DMS 273 (cell line): ENCODE measurements around the gene MYO1E.
"Not testable (repeated sequence)": the region's sequence is repeated elsewhere in the genome, so short reads cannot be mapped to it uniquely, and the experiment has no call there.

ENCODE experiments used
- DNase-seq: peaks from one replicate; lab custom pipeline; 2025; ENCODE audit not compliant: unreplicated experiment; lab: John Stamatoyannopoulos, UW

Gene MYO1E

DNA sequence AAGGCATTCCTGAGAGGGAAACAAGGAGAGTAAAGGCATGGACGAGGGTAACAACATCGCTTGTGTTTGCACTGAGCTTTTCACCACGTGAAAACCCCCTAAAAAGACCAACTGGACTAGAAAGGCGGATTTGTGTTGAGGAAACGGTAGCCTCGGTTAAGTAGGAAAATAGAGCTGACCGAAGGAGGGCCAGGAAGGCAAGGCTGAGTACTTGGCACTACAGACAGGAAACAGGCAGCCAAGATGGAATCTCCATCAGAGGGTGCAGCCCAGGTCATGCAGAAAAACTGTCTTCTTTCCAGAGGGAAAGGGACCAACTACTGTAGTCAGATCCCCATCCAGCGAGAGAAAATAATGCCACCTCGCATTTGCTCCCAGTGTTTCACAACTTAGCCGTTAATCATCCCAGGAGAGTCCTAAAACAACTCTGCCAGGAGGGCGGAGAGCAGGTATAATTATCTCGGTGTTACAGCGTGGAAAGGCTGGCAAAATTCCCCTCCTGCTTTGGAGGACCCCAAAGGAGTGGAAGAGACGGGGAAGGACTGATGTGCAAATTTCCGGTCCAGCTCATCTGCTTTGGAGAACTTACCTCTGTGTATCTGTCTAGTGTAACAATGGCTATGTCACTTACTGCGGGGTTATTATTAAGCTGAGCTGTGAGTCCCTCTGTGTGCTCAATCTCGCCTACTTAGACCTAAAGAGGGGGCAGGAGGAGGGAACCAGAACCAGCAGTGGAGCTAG is 77.2 kb downstream of the MYO1E start:
- DNase-seq = no peak

DNA sequence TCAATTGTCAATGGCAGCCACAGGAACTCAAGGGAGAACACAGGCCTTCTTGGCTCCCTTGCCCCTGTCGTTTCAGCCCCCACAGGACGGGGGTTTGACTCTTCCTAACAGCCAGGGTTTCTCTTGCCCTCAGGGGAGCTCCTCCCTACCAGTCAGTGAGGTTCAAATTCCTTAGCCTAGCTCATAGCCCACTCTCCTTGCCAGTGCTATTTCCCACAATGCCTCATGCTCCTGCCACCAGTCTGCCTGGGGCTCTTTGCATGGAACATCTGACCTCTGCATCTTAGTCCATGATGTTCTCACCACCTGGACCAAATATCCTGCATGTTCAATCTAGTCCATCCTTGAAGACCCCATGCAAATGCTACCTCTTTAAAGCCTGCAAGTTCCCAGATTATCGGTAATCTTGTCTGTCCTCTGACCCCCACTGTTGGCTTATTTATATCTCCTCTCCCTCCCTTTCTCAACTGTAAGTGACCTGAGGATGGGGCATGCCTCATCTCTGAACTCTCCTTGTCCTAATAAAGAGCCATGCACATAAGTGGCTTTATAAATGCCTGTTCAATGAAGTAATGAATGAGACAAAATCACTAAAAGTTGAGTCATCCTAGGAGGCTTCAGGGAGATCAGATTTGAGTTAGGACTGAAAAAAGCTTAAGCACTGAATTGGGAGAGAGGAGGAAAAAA is 78.0 kb downstream of the MYO1E start:
- DNase-seq = no peak

DNA sequence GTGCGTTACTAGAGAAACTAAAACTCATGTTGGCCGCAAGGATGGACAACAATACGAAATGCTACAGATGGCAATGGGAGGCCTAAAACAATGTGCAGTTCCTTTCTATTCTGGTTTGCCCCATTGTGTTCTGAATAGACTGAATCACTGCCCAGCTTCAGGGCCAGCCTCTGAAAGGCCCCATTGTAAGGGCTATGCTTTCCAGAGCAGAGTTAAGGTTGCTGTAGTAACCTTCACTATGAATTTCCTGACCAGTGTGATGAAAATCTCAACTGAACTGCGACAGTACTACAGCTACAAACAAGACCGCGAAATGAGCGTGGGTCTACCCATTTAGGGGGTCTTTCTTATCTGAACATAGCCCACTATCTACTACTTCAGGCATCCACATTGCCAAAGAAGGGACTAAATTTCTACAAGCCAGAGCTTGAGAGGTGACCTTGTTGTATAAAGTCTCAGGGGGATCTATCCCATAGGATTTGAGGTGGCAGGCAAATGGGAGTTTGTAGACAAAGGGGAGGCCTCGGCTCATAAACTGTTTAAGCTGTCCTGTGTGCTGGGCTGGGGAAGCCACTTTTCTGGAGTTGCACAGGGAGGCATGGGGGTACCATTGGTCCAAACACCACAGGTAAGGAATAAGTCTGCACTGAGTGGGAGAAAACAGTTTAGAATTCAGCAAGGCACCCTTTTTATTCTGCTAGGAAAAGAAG is 80.1 kb downstream of the MYO1E start:
- no peak for DNase-seq

DNA sequence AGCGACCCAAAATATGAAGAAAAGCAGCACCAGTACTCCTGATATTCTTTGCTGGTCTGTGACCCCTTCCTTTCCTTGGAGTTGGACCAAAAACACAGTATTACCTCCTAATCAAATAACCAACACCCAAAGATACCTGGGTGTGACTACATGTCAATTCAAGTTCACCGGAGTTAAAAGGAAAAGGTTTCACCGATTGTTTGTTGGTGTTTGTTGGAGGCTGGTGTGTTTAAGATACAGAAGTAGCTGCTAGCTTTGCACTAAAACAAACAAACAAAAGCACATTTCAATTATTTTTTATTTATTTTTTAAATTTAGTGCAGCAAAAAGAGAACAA is 81.5 kb downstream of the MYO1E start:
- DNase-seq = no peak

DNA sequence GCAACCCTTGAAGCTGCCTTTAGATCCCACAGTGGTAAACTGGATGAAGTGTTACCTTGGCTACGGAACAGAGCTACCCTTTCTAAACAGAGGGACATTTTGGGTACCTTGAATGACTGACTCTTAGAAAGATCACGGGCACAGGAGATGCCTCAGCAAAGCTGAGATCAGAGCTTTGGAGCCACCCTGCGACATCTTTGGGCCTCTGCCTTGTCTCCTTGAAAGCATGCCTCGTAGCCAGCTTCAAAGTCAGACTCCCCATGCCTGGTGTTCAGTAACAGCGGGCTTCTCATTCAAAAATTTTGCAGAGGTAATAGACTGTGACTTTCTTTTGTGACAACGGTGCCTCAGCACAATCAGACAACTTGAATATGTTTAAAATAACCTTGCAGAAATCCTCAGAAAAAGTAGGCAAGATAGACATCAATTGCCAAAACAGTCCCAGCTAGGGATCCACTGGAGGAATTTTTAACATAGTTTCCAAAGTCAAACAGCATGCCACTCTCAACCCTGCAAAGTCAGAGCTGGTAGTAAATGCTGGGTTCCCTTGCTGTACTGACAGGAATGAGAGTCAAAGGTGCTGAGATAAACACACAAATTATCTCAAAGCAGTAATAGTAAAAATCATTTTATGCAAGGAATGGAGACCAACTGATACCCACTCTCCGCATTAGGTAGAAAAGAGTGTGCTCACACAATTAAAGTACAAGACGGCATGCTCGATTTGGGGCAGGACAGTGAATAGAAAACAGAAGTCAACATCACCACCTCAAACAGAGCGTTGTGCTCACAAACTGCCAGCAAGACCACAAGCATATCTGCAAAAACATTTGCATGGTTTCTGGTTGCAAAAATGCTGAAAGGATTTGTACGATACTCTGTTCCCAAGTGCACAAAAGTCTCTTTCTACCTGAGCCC is 82.1 kb downstream of the MYO1E start:
- no peak for DNase-seq

DNA sequence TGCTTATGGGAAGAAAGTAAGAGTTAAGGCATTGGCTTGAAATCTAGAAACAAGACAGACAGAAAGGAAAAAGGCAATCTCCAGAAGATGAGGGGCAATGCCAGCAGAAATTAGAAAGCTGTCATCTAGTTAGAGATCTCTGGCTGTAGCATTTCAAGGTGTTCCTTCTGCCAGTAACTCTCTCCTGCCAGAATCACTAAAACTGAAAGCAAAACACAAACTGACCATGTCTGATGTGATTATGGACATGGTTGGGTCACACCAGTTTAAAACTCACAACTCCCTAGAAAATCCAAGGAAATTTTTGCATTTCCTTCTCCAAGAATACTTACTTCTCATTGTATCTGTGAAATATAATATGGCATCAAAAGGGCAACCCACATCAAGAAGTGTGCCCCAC is 83.1 kb downstream of the MYO1E start:
- no peak for DNase-seq

DNA sequence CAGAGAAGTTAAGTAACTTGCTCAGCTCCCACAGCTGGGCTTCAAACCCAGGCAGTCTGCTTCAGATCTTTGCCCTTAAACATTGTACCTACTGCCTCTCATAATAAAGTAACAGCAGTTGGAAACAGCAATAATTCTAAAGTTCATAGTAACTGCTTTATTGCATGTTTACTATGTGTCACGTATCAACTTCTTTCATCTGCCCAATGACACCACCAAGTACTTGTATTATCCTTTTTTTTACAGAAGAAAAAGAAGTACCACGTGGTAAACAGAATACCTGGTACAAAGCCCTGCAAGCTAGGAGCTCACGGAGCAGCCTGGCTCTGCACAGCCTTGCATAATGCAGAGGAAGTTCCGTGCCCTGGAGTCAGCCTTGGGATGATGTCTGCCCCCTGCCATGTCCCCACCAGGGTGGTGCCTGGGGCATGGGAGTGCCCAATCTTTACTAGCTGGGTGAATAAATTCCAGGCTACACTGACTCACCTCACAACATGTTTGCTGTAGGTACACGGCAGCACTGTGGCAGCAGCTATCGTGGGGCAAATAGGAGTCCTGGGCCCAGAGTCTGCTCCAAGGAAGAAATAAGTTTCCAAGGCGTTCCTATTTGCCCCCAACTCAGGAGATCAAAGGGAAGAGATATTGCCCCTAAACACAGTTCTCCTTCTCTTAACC is 88.8 kb downstream of the MYO1E start:
- no peak for DNase-seq

DNA sequence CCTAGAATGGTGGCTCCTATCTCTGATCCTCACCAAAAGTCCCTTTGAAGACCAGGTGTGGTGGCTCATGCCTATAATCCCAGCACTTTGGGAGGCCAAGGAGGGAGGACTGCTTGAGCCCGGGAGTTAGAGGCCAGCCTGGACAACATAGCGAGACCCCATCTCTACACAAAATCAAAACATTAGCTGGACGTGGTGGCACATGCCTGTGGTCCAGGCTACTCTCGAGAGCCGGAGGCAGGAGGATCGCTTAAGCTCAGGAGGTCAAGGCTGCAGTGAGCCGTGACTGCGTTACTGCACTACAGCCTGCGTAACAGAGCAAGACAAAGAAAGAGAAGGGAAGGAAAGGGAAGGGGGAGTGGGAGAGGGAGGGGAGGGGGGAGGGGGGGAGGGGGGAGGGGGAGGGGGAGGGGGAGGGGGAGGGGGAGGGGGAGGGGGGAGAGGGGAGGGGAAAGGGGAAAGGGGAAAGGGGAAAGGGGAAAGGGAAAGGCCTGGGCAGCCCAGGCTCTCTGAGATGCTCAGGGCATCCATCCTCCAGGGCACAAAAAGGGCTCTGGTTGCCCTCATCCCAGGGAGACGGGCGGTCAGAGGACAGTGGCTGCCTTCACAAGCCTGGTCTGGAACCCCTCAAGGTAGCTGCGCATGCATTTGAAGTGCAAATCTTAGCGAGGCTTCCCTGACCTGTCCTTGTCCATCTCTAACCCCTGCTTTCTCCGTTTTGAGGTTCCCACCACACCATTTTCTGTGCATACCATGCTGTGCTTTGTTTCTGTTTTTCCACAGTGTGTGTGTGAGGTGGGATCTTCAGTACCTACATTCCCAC is 89.9 kb downstream of the MYO1E start:
- no peak for DNase-seq

DNA sequence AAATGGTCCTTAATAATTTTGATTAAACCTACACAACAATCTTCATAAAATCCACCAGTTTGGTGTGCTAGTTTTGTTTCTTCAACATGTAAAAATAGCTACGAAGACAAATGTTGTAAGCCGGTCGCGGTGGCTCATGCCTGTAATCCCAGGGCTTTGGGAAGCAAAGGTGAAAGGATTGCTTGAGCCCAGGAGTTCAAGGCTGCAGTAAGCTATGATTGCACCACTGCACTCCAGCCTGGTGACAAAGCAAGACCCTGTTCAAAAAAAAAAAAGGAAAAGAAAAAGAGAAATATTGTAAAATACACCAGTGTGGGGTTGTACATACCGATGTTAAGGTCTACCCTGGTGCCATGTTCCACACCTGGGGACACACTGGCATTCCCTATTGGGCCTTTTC is 91.0 kb downstream of the MYO1E start:
- DNase-seq = no peak

DNA sequence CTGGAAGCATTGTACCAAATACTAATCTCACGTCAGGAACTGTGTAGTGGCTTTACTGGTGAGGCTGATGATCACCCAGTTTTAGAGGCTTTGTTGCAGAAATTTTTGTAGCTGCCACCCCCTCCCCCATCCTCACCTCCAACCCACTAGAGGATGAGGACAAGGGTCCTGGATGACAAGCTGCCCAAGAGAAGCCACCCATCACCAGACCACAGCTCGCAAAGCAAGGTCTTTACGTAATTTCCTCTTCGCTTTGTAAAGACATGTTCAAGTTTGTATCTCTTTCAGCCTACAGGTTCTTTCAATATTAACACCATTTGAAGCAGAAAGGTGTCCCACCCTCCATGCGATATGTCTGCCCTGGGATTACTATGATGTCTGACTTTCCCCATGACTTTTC is 91.8 kb downstream of the MYO1E start:
- DNase-seq = no peak

DNA sequence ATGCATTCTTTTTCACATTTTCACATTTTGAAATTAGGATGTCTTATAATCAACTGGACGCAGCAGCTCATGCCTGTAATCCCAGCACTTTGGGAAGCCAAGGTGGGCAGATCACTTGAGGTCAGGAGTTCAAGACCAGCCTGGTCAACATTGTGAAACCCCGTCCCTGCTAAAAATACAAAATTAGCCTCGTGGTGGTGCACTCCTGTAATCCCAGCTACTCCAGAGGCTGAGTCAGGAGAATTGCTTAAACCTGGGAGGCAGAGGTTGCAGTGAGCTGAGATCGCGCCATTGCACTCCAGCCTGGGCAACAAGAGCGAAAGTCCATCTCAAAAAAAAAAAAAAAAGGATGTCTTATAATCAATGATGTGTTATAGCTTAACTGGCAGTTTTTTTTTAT is 92.4 kb downstream of the MYO1E start:
- not testable (repeated sequence) for DNase-seq

DNA sequence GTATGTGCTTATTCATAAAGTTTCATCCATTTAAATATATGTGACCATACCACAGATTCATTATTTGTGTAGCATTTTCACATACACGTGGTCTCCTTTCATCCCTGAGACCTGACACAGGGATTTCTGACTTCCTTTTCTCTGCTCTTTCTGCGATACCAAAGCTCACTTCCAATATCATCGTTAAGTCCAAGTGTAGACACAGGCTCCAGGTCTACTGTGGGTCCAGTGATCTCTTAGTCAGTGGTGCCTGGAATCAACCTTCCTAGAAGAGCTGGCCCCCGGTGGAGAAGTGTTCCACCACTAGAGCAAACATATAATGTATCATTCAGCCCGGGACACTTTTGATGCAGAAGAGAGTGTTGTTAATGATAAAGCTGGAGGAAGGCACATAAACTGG is 93.6 kb downstream of the MYO1E start:
- no peak for DNase-seq

DNA sequence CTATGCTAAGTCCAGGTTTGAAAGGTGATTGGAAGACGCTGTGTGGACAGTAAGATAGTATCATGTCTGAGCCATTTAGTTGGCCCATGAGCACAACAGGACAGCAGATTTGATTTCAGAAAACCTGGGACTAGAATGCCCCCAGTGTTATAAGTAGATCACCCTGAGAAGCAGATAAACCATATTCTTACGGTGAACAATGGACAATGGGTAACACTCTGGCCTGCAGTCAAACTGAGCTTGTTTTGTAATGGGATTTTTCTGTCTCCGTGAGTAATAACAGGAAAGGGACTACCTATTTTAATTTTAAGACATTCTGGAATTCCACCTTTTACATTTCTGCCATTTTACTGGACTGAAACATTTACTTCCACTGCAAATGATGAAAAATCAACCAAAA is 94.6 kb downstream of the MYO1E start:
- DNase-seq = no peak

DNA sequence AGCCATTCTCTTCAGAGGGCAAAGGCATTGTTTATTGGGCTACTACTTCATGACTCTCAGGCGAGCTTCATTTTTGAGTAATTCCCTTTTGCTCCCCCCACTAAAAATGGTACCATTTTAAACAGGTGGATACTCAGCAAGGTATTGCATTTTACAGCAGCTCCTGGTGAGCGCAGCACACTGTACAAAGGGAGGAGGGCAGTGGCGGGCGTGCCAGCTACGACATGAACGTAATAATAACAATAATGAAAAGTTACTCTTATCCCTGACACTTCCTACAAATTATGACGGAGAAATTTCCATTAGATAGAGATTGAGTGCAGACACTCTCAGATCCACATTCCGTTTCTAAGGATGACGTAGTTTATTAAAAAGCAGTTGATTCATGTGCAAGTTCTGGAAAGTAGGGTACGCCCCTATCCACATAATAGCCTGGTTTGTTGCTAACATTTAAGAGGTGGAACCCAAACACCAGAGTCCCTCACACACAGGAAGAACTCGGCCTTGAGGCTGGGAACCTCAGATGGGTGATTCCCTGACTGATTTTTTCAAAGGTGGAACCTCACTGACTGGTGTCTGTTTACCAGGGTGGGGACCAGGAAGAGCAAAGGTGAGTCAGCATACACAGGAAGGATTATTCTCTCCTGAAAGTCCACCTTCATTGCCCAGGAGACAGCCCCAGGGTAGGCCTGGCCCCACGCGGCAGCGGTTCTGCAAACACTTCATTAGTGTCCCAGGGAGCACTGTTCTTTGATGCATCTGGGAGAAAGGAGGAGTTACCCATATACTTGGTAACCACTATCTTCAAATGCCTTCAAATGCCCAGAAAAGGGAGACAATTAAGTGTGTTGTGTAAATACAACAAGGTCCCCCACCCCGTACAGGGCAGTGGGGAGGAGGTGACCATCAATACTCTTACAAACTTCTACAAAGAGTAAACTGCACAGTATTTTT is 96.2 kb downstream of the MYO1E start:
- DNase-seq = no peak

DNA sequence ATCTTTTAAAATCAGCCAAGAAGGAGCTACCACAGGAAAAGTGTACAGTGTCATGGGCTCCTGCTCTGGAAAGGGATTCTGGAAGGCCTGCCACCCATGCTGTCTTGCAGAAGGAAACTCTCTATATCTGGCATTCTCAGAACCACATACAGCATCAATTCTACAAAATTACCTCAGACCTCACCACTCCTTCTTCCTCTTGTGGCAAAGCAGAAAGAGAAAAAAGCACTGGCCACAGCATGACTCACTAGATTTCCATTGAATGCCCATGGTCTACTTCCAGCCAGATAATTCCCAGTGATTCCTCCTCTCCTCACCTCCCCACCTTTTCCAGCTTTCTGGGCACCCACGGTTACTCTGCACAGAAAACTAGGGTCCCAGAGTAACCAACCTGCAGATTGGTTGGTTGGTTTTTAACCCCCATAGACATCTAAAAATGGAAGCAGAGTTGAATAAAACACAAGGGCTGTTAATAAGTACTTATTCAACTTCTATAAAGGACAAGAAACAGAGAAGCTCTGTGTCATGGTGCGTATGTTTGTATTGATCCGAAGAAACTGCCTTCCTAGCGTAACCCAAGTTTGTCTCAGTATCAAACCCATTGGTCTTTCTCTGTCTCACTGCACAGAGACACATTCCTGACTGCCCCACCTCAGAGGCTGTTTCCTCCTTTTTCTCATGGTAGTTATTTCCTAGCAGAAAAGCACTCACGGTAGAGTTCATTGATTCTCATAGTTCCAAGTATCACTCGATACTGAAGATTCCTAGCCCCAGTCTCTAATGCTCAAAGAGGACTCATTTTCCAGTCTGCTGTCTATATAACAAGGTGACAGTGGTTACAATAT is 98.3 kb downstream of the MYO1E start:
- DNase-seq = no peak

DNA sequence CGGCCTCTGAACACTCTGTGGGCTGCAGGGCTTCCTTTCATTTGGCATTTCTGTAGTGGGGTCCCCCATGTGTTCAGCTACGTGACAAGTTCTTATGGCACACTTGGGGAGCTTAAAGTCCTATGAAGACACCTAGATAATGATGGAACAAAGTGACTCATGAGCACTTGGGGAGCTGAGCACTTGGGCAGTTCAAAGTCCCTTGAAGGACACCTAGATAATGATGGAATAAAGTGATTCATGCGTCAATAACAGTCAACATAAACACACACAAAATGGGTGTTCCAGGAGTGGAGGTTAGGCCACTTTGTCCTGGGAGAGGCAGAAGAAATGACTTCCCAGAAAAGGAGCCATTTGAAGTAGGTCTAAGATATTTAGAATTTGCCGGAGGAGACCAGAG is 99.4 kb downstream of the MYO1E start:
- DNase-seq = no peak

DNA sequence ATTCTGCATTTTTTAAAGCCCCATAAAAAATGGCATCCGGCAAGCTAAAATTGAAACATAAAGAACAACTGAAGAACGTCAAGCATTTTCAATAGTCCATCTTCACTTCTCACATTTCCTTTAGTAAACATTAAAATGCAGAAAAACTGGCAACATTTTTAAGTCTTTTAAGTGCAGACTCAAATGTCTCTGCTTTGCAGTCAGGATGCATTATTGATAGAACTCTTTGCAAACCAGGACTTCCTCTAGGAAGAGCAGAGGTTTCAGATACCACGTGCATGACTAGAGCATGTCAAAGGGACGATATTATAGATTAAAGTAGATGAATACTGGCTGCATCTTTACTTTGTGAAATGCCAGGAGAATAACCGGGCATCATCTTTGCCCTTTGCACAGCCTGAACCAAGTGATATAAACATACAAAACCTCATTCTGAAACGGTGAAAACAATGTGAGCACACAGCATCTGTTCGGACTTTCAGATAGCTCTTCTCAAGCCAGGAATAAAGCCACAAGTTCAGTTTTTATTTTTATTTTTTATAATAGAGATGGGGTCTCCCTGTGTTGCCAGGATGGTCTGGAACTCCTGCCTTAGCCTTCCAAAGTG is 101.0 kb downstream of the MYO1E start:
- DNase-seq = no peak
